Right atrium auricular region (tissue), 2 donors: Measurements from ENCODE around the gene LDB2. TPM values are rescaled to one million over a fixed set of nuclear protein-coding genes. Genes with fewer than 3 reads are reported as not detected.
A peak's percentile ranks its signal among the peaks of the same experiment; 100 is the strongest.

Source experiments
- DNase-seq: peaks from one replicate; pipeline ENCODE4 v3.0.0-alpha.2; 2019; ENCODE audit warnings: low spot score
- H3K27ac ChIP-seq, 2 donors: fragments of 200-600 bp; sonication (generic); 1 replicate in 1 of 2; 2 replicates in 1 of 2; pipeline ENCODE4 v1.5.1; 2016 to 2019
- H3K27me3 ChIP-seq, 2 donors: fragments of 200-600 bp; sonication (generic); one replicate each; pipeline versions ENCODE4 v1.5.1 to v1.6.0; 2017 to 2019
- H3K36me3 ChIP-seq: fragments of 200-600 bp; sonication (generic); one replicate; pipeline ENCODE4 v1.5.1; 2016
- H3K4me1 ChIP-seq, 2 donors: fragments of 200-600 bp; sonication (generic); one replicate each; pipeline versions ENCODE4 v1.5.1 to v1.6.0; 2017 to 2019
- H3K4me3 ChIP-seq, 2 donors: fragments of 200-600 bp; sonication (generic); 1 replicate in 1 of 2; 2 replicates in 1 of 2; pipeline ENCODE4 v1.5.1; 2017 to 2019; ENCODE audit warnings: mild to moderate bottlenecking in 1 of 2, moderate library complexity in 1 of 2
- H3K9me3 ChIP-seq, 2 donors: fragments of 200-600 bp; sonication (generic); one replicate each; pipeline ENCODE4 v1.5.1; 2019
- total RNA-seq, 2 donors: library from RNA; depleted of rRNA; stranded (reverse); fragments of >200 nt; gene quantifications; one replicate each; pipeline ENCODE4 v1.1.0, GENCODE V29; 2016
- TF ChIP-seq, protein P1 (sequence below), 2 donors: fragments of 200-600 bp; sonication (generic); IDR thresholded peaks; one replicate each; pipeline ENCODE4 v1.5.1; 2019; ENCODE audit warnings: antibody characterized with exemption in 2 of 2

LDB2 gene
- total RNA-seq, 2 donors from 2014 or later: 35.2 to 64.4 TPM

GRCh38 chr4:16819652-16820051, 78.8 kb downstream of the LDB2 start:
- Histone ChIP-seq H3K4me3 (no peak overlapping the region), H3K4me1 (peaks cover 0 to 4% of the 10 kb centered on the region in 2 donors), H3K36me3 (no peaks in the 10 kb centered on the region), H3K27ac (peak overlapping the region in 1 of 2 donors; percentile 36), H3K27me3 (no peaks in the 10 kb centered on the region), H3K9me3 (no peaks in the 10 kb centered on the region)
- TF ChIP-seq, protein P1, sequence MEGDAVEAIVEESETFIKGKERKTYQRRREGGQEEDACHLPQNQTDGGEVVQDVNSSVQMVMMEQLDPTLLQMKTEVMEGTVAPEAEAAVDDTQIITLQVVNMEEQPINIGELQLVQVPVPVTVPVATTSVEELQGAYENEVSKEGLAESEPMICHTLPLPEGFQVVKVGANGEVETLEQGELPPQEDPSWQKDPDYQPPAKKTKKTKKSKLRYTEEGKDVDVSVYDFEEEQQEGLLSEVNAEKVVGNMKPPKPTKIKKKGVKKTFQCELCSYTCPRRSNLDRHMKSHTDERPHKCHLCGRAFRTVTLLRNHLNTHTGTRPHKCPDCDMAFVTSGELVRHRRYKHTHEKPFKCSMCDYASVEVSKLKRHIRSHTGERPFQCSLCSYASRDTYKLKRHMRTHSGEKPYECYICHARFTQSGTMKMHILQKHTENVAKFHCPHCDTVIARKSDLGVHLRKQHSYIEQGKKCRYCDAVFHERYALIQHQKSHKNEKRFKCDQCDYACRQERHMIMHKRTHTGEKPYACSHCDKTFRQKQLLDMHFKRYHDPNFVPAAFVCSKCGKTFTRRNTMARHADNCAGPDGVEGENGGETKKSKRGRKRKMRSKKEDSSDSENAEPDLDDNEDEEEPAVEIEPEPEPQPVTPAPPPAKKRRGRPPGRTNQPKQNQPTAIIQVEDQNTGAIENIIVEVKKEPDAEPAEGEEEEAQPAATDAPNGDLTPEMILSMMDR (IDR thresholded peaks at IDR 0.05): no peak
- no peak for DNase-seq

- H3K27ac ChIP-seq: no peak overlapping the region
- H3K4me3 ChIP-seq: no peak overlapping the region
- no peaks in the 10 kb centered on the region for H3K27me3 ChIP-seq
- peaks cover 0 to 4% of the 10 kb centered on the region in 2 donors for H3K4me1 ChIP-seq
- TF ChIP-seq, protein P1 (IDR thresholded peaks at IDR 0.05): no peak
- no peak for DNase-seq
- H3K9me3 ChIP-seq: no peaks in the 10 kb centered on the region
- H3K36me3 ChIP-seq: no peaks in the 10 kb centered on the region
Observed at GRCh38 chr4:16818005-16818404, 80.4 kb downstream of the LDB2 start.

DNA sequence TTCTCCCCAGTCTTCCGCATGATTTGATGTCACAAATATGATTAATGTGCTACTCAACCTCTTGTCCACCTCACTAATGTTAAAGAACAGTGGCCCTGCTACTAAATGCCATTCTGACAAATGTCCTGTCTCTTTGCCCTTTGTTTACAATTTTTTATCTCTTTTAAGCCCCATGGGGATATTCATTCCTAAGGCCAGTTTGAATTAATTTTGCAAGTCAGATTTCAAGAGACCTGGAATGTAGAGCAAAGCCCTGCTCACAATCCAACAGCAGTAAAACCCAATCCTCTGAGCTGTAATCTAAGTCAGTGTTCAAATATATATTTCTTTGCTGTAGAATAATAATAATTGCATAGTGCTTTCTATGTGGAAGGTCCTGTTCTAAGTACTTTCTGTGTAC, 81.2 kb downstream of the LDB2 start:
- TF ChIP-seq, protein P1 (IDR thresholded peaks at IDR 0.05): no peak
- Histone ChIP-seq H3K4me1 (peaks cover 0 to 4% of the 10 kb centered on the region in 2 donors), H3K36me3 (no peaks in the 10 kb centered on the region), H3K27ac (no peak overlapping the region), H3K4me3 (no peak overlapping the region), H3K9me3 (no peaks in the 10 kb centered on the region), H3K27me3 (no peaks in the 10 kb centered on the region)
- no peak for DNase-seq

DNA sequence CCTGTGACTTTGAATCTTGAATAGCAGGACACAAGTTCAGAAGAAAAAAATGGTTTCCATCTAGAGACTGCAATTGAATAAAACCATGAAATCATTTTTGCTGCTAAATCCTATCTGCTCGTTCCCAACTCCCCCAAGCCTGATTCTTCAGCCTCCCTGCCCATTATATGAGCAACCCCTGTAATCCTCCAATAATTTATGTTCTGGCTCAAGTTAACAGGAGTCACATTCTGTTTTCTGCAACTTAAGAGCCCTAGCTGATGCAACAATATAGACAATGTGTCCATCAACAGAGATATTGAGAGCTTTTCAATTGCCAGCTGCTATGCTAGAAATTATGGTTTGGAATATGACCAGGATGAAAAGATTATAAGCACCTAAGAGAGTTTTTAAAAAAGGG, 84.1 kb downstream of the LDB2 start:
- no peak overlapping the region for H3K4me3 ChIP-seq
- H3K4me1 ChIP-seq: no peaks in the 10 kb centered on the region
- DNase-seq: no peak
- TF ChIP-seq, protein P1 (IDR thresholded peaks at IDR 0.05): no peak
- no peaks in the 10 kb centered on the region for H3K36me3 ChIP-seq
- H3K27me3 ChIP-seq: no peaks in the 10 kb centered on the region
- no peak overlapping the region for H3K27ac ChIP-seq
- H3K9me3 ChIP-seq: peaks cover 0 to 2% of the 10 kb centered on the region in 2 donors

DNA sequence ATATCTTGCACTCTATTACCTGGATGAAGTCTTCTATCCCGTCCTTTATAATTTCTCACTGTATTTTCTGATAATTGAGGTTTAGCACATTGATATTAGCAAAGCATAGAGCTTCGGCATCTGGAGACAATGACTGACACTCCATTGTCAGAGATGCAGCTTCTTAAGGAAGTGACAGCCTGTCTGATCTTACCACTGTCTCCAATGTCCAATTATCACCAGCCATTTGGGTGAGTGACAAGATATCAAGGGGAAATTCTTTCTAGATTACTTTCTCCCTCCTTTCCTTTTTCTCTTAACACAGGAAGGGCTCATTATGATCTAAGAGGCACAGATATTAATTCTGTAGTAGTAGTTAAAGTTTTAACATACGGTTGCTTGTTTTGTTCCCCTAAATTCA, 86.4 kb downstream of the LDB2 start:
- no peaks in the 10 kb centered on the region for H3K27me3 ChIP-seq
- H3K36me3 ChIP-seq: no peaks in the 10 kb centered on the region
- no peak for DNase-seq
- H3K4me3 ChIP-seq: no peak overlapping the region
- peaks cover 0 to 5% of the 10 kb centered on the region in 2 donors for H3K9me3 ChIP-seq
- no peak overlapping the region for H3K27ac ChIP-seq
- no peaks in the 10 kb centered on the region for H3K4me1 ChIP-seq
- TF ChIP-seq, protein P1 (IDR thresholded peaks at IDR 0.05): no peak

DNA sequence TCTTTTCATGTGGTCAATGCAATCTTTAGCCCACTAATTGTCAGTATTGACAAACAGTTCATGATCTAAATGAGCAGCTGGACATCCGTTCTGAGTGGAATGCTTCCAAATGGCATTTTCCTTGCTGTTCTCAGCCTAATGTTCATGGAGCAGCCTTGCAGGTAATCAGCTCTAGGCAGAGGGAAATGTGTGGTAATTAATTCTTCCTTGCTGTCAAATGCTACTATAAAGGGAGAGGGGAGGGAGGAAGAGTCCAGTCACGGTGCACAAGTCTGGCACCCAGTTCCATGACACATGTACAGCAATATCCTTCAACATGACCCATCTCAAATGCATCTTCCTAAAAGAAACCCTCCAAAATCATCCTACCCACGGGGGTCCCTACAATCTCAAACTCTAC, 88.5 kb downstream of the LDB2 start:
- no peak for DNase-seq
- H3K4me3 ChIP-seq: no peak overlapping the region
- H3K4me1 ChIP-seq: no peaks in the 10 kb centered on the region
- no peaks in the 10 kb centered on the region for H3K27me3 ChIP-seq
- TF ChIP-seq, protein P1 (IDR thresholded peaks at IDR 0.05): no peak
- peaks cover 0 to 11% of the 10 kb centered on the region in 2 donors for H3K9me3 ChIP-seq
- H3K27ac ChIP-seq: no peak overlapping the region
- H3K36me3 ChIP-seq: no peaks in the 10 kb centered on the region
